ENCODE data around the gene ZNF143. TPM values are rescaled to one million over a fixed set of nuclear protein-coding genes. Genes with fewer than 3 reads are reported as not detected.

The ZNF143 gene
- total and polyA plus RNA-seq, 2 of the 13 experiments (the other 11 are each of a cell fraction or from before 2014, with no cell fraction given) = 22.4 to 35.6 TPM

DNA sequence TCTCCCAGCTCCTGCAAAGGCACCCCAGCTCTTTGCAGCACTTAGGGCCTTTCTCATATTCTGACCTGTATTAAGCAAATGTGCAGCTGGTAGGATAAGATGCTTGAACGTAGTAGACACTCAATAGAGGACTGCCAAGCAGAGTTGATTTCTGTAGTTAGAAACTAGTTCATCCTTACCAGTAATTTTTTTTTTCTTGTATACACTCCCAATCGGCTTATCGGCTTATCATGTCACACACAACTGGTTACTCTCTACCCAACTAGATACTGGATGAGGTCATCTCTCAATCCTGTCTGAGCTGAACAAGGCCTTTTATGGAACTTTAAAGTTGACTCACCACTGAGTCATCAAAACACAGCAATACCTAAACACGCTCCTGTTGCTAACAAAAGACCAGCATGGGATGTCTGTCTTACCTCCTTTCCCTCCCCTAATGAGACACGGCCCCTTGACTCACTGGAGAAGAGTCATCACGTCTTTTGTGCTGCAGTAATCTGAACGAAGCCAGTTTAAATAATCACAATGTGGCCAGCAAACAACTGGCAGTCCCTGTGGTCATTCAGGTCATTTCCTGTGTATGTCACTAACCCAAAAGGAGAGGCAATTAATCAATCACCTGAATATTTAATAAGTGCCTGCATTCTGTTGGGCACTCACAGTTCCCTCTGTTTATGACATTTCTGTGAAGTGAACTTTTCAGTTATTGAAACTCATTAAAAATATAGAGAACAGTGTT lies 105.2 kb downstream of the ZNF143 start (continued):
- TF ChIP-seq FOSL2 (CRISPR knock-in tag; IDR thresholded peaks at IDR 0.05) = peak; percentile 99
- TF ChIP-seq, protein P1, sequence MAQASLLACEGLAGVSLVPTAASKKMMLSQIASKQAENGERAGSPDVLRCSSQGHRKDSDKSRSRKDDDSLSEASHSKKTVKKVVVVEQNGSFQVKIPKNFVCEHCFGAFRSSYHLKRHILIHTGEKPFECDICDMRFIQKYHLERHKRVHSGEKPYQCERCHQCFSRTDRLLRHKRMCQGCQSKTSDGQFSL (CRISPR knock-in tag; IDR thresholded peaks at IDR 0.05) = no peak
- TF ChIP-seq HOXA5 (CRISPR knock-in tag; IDR thresholded peaks at IDR 0.05) = no peak; the same call in 1 of the 2 replicates
- no peak for TF ChIP-seq ZNF326 (CRISPR knock-in tag; IDR thresholded peaks at IDR 0.05; ENCODE audit: borderline replicate concordance)
- 0 out of 2 replicates have a peak, but pooled peaks have one; percentile 43 for TF ChIP-seq ZNF205 (CRISPR knock-in tag; IDR thresholded peaks at IDR 0.05)
- no peak for TF ChIP-seq ZBTB8A (CRISPR knock-in tag; IDR thresholded peaks at IDR 0.05; ENCODE audit: borderline replicate concordance, low read depth)
- no peak for TF ChIP-seq SETDB1 (CRISPR knock-in tag; IDR thresholded peaks at IDR 0.05; ENCODE audit: borderline replicate concordance)
- TF ChIP-seq PPARG (CRISPR knock-in tag; conservative IDR thresholded peaks at IDR 0.05) = peak; percentile 42; the same call in 1 of the 2 replicates
- TF ChIP-seq ZNF781 (CRISPR knock-in tag; IDR thresholded peaks at IDR 0.05; ENCODE audit: borderline replicate concordance, not compliant biosample characterization) = no peak
- TF ChIP-seq HNRNPUL1 (IDR thresholded peaks at IDR 0.05; ENCODE audit: low read depth, low read length) = no peak
- TF ChIP-seq, protein P2, sequence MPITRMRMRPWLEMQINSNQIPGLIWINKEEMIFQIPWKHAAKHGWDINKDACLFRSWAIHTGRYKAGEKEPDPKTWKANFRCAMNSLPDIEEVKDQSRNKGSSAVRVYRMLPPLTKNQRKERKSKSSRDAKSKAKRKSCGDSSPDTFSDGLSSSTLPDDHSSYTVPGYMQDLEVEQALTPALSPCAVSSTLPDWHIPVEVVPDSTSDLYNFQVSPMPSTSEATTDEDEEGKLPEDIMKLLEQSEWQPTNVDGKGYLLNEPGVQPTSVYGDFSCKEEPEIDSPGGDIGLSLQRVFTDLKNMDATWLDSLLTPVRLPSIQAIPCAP (CRISPR knock-in tag; IDR thresholded peaks at IDR 0.05; ENCODE audit: low read depth) = 0 out of 2 replicates have a peak, but pooled peaks have one; percentile 43
- no peak for TF ChIP-seq SRSF9 (IDR thresholded peaks at IDR 0.05; ENCODE audit: borderline replicate concordance, insufficient read depth, low read depth, low read length, poor library complexity, severe bottlenecking)
- TF ChIP-seq FOXA1 (IDR thresholded peaks at IDR 0.05) = no peak
- peak; percentile 36 for TF ChIP-seq FOXA1 (CRISPR knock-in tag; IDR thresholded peaks at IDR 0.05)
- TF ChIP-seq PLRG1 (conservative IDR thresholded peaks at IDR 0.05) = no peak
- TF ChIP-seq XBP1 (CRISPR knock-in tag; IDR thresholded peaks at IDR 0.05) = no peak; the same call in 1 of the 2 replicates
- TF ChIP-seq, protein P3, sequence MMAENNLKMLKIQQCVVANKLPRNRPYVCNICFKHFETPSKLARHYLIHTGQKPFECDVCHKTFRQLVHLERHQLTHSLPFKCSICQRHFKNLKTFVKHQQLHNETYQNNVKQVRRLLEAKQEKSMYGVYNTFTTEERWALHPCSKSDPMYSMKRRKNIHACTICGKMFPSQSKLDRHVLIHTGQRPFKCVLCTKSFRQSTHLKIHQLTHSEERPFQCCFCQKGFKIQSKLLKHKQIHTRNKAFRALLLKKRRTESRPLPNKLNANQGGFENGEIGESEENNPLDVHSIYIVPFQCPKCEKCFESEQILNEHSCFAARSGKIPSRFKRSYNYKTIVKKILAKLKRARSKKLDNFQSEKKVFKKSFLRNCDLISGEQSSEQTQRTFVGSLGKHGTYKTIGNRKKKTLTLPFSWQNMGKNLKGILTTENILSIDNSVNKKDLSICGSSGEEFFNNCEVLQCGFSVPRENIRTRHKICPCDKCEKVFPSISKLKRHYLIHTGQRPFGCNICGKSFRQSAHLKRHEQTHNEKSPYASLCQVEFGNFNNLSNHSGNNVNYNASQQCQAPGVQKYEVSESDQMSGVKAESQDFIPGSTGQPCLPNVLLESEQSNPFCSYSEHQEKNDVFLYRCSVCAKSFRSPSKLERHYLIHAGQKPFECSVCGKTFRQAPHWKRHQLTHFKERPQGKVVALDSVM (CRISPR knock-in tag; IDR thresholded peaks at IDR 0.05) = no peak
- TF ChIP-seq, protein P4, sequence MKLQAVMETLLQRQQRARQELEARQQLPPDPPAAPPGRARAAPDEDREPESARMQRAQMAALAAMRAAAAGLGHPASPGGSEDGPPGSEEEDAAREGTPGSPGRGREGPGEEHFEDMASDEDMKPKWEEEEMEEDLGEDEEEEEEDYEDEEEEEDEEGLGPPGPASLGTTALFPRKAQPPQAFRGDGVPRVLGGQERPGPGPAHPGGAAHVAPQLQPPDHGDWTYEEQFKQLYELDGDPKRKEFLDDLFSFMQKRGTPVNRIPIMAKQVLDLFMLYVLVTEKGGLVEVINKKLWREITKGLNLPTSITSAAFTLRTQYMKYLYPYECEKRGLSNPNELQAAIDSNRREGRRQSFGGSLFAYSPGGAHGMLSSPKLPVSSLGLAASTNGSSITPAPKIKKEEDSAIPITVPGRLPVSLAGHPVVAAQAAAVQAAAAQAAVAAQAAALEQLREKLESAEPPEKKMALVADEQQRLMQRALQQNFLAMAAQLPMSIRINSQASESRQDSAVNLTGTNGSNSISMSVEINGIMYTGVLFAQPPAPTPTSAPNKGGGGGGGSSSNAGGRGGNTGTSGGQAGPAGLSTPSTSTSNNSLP (IDR thresholded peaks at IDR 0.05; ENCODE audit: low read depth, low read length) = peak; percentile 34
- TF ChIP-seq, protein P5, sequence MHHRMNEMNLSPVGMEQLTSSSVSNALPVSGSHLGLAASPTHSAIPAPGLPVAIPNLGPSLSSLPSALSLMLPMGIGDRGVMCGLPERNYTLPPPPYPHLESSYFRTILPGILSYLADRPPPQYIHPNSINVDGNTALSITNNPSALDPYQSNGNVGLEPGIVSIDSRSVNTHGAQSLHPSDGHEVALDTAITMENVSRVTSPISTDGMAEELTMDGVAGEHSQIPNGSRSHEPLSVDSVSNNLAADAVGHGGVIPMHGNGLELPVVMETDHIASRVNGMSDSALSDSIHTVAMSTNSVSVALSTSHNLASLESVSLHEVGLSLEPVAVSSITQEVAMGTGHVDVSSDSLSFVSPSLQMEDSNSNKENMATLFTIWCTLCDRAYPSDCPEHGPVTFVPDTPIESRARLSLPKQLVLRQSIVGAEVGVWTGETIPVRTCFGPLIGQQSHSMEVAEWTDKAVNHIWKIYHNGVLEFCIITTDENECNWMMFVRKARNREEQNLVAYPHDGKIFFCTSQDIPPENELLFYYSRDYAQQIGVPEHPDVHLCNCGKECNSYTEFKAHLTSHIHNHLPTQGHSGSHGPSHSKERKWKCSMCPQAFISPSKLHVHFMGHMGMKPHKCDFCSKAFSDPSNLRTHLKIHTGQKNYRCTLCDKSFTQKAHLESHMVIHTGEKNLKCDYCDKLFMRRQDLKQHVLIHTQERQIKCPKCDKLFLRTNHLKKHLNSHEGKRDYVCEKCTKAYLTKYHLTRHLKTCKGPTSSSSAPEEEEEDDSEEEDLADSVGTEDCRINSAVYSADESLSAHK (CRISPR knock-in tag; IDR thresholded peaks at IDR 0.05; ENCODE audit: borderline replicate concordance) = no peak
- no peak for TF ChIP-seq KLF12 (CRISPR knock-in tag; IDR thresholded peaks at IDR 0.05; ENCODE audit: borderline replicate concordance)
- peak; percentile 75; the same call in 1 of the 2 replicates for TF ChIP-seq FOXO1 (CRISPR knock-in tag; IDR thresholded peaks at IDR 0.05)
- TF ChIP-seq NCOA2 (CRISPR knock-in tag; IDR thresholded peaks at IDR 0.05) = peak; percentile 51; the same call in 1 of the 2 replicates
- no peak; the same call in 1 of the 2 replicates for TF ChIP-seq RXRA (CRISPR knock-in tag; IDR thresholded peaks at IDR 0.05)
